Fibroblast of lung (primary cell): ENCODE measurements around the gene ICA1. TPM values are rescaled to one million over a fixed set of nuclear protein-coding genes. Genes with fewer than 3 reads are reported as not detected.

ENCODE experiments used
- DNase-seq, 2 donors: peaks; one replicate each; pipeline versions ENCODE4 v3.0.0 to v3.0.0-alpha.2; 2010; ENCODE audit warnings: low read depth in 2 of 2
- H2AFZ ChIP-seq: 2 replicates; pipeline ENCODE4 v1.5.1; 2012; ENCODE audit warnings: low read length, control low read depth, inconsistent platforms
- H3K27ac ChIP-seq: 2 replicates; pipeline ENCODE4 v1.5.1; 2011; ENCODE audit warnings: low read length, control low read depth; ENCODE audit not compliant: insufficient read depth
- H3K27me3 ChIP-seq: 2 replicates; pipeline ENCODE4 v1.5.1; 2011; ENCODE audit warnings: mild to moderate bottlenecking, low read length; ENCODE audit not compliant: control insufficient read depth, insufficient read depth
- H3K36me3 ChIP-seq: 2 replicates; pipeline ENCODE4 v1.5.1; 2011; ENCODE audit warnings: low read length; ENCODE audit not compliant: control insufficient read depth, insufficient read depth
- H3K4me1 ChIP-seq: 2 replicates; pipeline ENCODE4 v1.5.1; 2011; ENCODE audit warnings: low read length; ENCODE audit not compliant: control insufficient read depth, insufficient read depth; ENCODE audit errors: extremely low read depth
- H3K4me2 ChIP-seq: 2 replicates; pipeline ENCODE4 v1.5.1; 2011; ENCODE audit warnings: low read length, control low read depth; ENCODE audit not compliant: insufficient read depth; ENCODE audit errors: extremely low read depth
- H3K4me3 ChIP-seq, 4 experiments: fragments of 200-600 bp in 1 of 4; sonication (generic) in 1 of 4; replicated peaks in 1 of 4; 2 replicates each; pipeline ENCODE4 v1.5.1; 2011 to 2016; ENCODE audit warnings: low read length in 4 of 4, low read depth in 3 of 4, mild to moderate bottlenecking in 3 of 4, control low read depth in 2 of 4, inconsistent platforms in 1 of 4, mixed read lengths in 1 of 4; ENCODE audit not compliant: insufficient read depth in 1 of 4; ENCODE audit errors: control extremely low read depth in 1 of 4
- H3K79me2 ChIP-seq: 2 replicates; pipeline ENCODE4 v1.5.1; 2012; ENCODE audit warnings: mild to moderate bottlenecking, low read length, inconsistent platforms; ENCODE audit not compliant: control insufficient read depth, insufficient read depth
- H3K9ac ChIP-seq: 2 replicates; pipeline ENCODE4 v1.5.1; 2011; ENCODE audit warnings: mild to moderate bottlenecking, low read length, control low read depth; ENCODE audit not compliant: insufficient read depth
- H3K9me3 ChIP-seq: 2 replicates; pipeline ENCODE4 v1.5.1; 2012; ENCODE audit warnings: low read depth, low read length; ENCODE audit not compliant: control insufficient read depth, insufficient read depth
- H4K20me1 ChIP-seq: 2 replicates; pipeline ENCODE4 v1.5.1; 2011; ENCODE audit warnings: low read length; ENCODE audit not compliant: control insufficient read depth, insufficient read depth; ENCODE audit errors: extremely low read depth
- EZH2 ChIP-seq: IDR thresholded peaks from 2 replicates; pipeline ENCODE4 v1.5.1; 2012; ENCODE audit warnings: low read length, control low read depth, mild to moderate bottlenecking; ENCODE audit errors: missing control alignments
- polyA plus RNA-seq, 2 donors: library from polyadenylated mRNA; depleted of rRNA in 1 of 2; stranded (reverse) in 1 of 2; unstranded in 1 of 2; fragments of >200 nt; gene quantifications; 2 replicates each; pipeline ENCODE4 v1.2.1, GENCODE V29; 2011 to 2012; ENCODE audit warnings: missing spikeins in 1 of 2
- total RNA-seq: library from RNA; depleted of rRNA; stranded (reverse); fragments of >200 nt; gene quantifications from 2 replicates; pipeline ENCODE4 v1.2.1, GENCODE V29; 2014
- TF ChIP-seq, protein P1 (sequence below), 2 donors: IDR thresholded peaks in 1 of 2; conservative IDR thresholded peaks in 1 of 2; 1 replicate in 1 of 2; 2 replicates in 1 of 2; pipeline ENCODE4 v1.5.1; 2011 to 2012; ENCODE audit warnings: low read length in 2 of 2, control low read depth in 1 of 2, inconsistent platforms in 1 of 2, low read depth in 1 of 2, mild to moderate bottlenecking in 1 of 2

The ICA1 gene
- total and polyA plus RNA-seq, 2 donors (not counting 1 experiment from before 2014, with no cell fraction given), result 0.17 TPM; not detected in 1

- Histone ChIP-seq H3K27me3 (no peaks in the 10 kb centered on the region), H4K20me1 (no peaks in the 10 kb centered on the region), H3K4me3 (no peak overlapping the region), H3K27ac (no peak overlapping the region), H3K79me2 (no peaks in the 10 kb centered on the region), H2AFZ (no peak overlapping the region), H3K9me3 (no peaks in the 10 kb centered on the region), H3K4me2 (no peak overlapping the region), H3K36me3 (no peaks in the 10 kb centered on the region), H3K4me1 (no peaks in the 10 kb centered on the region), H3K9ac (no peak overlapping the region)
- TF ChIP-seq, protein P1, sequence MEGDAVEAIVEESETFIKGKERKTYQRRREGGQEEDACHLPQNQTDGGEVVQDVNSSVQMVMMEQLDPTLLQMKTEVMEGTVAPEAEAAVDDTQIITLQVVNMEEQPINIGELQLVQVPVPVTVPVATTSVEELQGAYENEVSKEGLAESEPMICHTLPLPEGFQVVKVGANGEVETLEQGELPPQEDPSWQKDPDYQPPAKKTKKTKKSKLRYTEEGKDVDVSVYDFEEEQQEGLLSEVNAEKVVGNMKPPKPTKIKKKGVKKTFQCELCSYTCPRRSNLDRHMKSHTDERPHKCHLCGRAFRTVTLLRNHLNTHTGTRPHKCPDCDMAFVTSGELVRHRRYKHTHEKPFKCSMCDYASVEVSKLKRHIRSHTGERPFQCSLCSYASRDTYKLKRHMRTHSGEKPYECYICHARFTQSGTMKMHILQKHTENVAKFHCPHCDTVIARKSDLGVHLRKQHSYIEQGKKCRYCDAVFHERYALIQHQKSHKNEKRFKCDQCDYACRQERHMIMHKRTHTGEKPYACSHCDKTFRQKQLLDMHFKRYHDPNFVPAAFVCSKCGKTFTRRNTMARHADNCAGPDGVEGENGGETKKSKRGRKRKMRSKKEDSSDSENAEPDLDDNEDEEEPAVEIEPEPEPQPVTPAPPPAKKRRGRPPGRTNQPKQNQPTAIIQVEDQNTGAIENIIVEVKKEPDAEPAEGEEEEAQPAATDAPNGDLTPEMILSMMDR (conservative IDR thresholded peaks at IDR 0.05 in 1 of 2, IDR thresholded peaks at IDR 0.05 in 1 of 2; ENCODE audit: low read depth in 1 of 2, low read length in 2 of 2), result no peak
- no peak for TF ChIP-seq EZH2
- DNase-seq, result peak in 1 of 2 donors; percentile 2
Observed at GRCh38 chr7:8160779-8161345, 101.1 kb downstream of the ICA1 start.

DNA sequence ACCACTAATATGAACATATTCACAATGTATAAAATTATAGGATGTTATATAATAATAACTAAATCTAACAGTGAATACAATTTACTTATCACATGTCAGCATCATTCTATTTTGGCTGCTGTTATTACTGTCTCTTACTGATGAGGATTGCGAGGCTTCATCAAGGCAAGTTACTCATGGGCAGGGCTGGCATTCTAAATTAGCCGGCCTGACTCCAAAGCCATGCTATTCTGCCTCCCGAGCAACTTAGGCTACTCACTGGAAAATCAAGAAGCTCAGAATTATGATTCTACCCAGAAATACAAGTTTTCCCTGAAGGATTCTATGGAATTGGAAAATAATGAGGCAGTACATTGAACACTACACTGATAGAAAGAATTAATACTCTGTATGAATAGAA is 101.7 kb downstream of the ICA1 start:
- H3K27me3 ChIP-seq, result no peaks in the 10 kb centered on the region
- TF ChIP-seq, protein P1 (conservative IDR thresholded peaks at IDR 0.05 in 1 of 2, IDR thresholded peaks at IDR 0.05 in 1 of 2; ENCODE audit: low read depth in 1 of 2, low read length in 2 of 2), result no peak
- TF ChIP-seq EZH2, result no peak
- H3K9me3 ChIP-seq, result no peaks in the 10 kb centered on the region
- no peaks in the 10 kb centered on the region for H3K4me1 ChIP-seq
- no peaks in the 10 kb centered on the region for H4K20me1 ChIP-seq
- no peak for DNase-seq
- H3K36me3 ChIP-seq, result no peaks in the 10 kb centered on the region
- no peaks in the 10 kb centered on the region for H3K79me2 ChIP-seq
- no peak overlapping the region for H3K4me2 ChIP-seq
- H3K9ac ChIP-seq, result no peak overlapping the region
- no peak overlapping the region for H3K4me3 ChIP-seq
- H2AFZ ChIP-seq, result no peak overlapping the region
- no peak overlapping the region for H3K27ac ChIP-seq

DNA sequence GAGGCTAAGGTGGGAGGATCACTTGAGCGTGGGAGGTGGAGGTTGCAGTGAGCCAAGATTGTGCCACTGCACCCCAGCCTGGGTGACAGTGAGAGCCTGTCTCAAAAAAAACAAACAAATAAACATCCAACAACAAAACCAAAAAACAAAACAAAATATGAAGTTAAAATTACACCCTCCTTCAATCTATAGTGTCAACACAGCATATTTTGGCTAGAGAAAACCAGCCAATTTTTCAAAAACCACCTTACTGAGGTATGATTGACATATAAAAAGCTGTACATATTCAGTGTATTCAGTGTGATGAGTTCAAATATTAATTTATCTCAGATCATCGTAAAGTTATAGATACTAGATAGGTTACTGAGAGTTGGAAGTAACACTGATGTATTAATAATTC is 102.4 kb downstream of the ICA1 start:
- Histone ChIP-seq H3K36me3 (no peaks in the 10 kb centered on the region), H3K4me2 (no peak overlapping the region), H3K4me1 (no peaks in the 10 kb centered on the region), H3K27ac (no peak overlapping the region), H3K9me3 (no peaks in the 10 kb centered on the region), H3K4me3 (no peak overlapping the region), H4K20me1 (no peaks in the 10 kb centered on the region), H2AFZ (no peak overlapping the region), H3K79me2 (no peaks in the 10 kb centered on the region), H3K27me3 (no peaks in the 10 kb centered on the region), H3K9ac (no peak overlapping the region)
- DNase-seq, result no peak
- TF ChIP-seq, protein P1 (conservative IDR thresholded peaks at IDR 0.05 in 1 of 2, IDR thresholded peaks at IDR 0.05 in 1 of 2; ENCODE audit: low read depth in 1 of 2, low read length in 2 of 2), result no peak
